Measurements from ENCODE around the gene LRRC49.
"Not testable (repeated sequence)": the region's sequence is repeated elsewhere in the genome, so short reads cannot be mapped to it uniquely, and the experiment has no call there.

Gene LRRC49, protein sequence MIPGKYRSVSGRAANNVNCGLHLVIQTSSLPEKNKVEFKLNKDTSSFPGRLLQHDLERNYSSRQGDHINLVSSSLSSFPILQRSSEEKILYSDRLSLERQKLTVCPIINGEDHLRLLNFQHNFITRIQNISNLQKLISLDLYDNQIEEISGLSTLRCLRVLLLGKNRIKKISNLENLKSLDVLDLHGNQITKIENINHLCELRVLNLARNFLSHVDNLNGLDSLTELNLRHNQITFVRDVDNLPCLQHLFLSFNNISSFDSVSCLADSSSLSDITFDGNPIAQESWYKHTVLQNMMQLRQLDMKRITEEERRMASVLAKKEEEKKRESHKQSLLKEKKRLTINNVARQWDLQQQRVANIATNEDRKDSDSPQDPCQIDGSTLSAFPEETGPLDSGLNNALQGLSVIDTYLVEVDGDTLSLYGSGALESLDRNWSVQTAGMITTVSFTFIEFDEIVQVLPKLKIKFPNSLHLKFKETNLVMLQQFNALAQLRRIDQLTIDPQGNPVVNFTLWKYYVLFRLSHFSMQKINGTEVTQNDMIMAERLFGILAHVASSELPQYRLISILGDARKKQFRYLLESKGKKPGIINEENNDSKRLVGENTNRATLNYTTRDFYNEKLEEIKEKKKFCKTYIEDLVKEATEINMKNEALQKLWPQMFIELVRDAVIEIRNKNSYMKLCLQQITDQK

DNA sequence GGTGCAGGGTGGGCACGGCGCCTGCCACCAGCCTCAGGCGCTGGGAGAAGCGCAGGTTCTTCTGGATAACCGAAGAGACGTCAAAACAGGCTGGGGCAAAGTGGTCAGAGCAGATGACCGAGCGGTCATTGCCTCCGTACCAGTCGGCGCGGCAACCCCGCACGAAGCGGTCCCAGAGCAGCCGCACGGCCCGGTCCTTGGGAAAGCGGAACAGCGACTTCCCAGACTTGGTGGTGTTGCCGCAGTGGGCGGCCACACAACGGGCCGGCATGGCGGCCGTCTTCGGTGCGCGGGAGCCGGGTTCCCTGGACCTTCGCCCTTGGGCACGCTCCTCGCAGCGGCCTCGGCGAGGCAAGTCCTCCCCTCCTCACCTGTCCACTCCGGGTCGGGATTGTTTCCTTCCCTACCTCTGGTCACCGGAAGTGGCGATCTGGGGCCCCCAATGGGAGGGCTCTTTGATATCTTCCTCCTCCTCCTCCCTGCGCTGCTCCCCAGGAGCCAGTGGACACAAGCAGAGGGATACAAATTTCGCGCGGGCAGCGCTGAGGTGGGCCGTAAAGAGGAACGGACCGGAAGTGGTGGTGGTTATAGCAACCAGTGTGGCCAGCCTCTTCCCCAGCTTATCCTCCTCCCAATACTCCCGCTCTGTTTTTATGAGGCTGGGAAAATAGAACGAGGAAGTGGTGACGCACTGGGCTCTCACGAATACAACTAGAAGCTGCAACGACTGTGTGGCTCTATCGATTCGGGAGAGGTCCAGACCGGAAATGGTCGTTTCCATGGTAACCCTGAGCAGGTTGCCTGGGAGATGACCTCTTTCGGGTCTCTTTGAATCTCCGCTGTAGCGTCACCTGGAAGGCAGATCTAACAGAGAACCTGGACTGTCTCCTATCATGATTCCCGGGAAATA, at the start of gene LRRC49, which contains the start of gene THAP10:
Gene LRRC49 (plus strand): TSS at position 825 of the 910 bp plus-strand sequence. CDS start 69 bp downstream, at position 894.
Gene THAP10 (minus strand): TSS at position 432 of the 910 bp plus-strand sequence. CDS start 161 bp downstream, at position 271.
- peak; percentile 90 for DNase-seq (ENCODE audit: low spot score)

DNA sequence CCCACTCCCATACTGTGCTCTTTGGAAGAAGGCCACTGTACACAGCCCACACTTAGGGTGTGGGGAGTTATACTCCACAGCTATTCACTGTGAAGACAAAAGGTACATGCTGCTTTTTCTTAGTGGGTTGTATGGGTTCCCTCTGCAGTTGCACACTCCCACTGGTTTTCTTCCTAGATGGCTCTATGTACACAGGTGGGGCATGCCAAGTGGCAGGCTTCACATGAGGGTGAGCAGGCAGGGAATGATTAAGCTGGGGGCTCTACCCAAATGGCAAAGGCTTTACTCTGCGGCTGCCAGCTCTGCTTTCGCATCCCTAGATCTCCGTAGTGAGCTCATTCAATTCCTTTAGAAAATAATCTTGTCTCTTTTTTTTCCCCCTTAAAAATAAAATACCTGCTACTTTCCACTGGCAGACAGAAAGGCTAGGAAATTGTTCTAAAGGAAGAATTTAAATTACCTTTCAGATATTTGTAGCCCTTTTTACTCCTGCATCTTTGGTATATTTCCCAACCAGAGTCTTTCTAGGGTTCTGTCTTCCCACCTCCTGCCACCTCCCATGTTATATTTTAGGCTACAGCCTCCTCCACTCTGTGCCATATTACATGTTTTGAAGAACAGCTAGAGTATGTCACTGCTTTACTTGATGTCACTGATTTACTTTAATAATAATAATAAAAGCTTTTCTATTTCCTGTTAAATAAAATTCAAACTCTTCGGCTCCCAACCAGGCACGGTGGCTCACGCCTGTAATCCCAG, 46.8 kb upstream of the LRRC49 start:
- DNase-seq (ENCODE audit: low spot score), result no peak

DNA sequence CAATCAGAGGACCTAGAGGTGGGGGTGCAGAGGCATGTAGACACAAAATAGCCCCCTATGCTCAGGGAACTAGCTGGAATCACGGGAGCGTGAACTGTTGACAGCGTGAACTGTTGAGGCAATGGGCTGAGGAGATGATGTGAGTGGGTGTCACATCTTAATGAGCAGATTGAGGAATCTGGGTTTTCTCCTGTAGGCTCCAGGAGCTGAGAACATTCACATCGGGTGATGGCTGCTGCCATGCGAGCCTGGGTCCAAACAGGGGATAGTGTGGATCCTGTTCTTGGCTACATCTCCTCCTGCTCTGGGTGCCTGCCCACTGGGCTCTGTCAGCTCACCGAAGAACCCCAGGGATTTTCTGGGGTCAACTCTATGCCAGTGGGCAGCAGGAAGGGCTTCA, 40.7 kb upstream of the LRRC49 start:
- no peak for DNase-seq (ENCODE audit: low spot score)

DNA sequence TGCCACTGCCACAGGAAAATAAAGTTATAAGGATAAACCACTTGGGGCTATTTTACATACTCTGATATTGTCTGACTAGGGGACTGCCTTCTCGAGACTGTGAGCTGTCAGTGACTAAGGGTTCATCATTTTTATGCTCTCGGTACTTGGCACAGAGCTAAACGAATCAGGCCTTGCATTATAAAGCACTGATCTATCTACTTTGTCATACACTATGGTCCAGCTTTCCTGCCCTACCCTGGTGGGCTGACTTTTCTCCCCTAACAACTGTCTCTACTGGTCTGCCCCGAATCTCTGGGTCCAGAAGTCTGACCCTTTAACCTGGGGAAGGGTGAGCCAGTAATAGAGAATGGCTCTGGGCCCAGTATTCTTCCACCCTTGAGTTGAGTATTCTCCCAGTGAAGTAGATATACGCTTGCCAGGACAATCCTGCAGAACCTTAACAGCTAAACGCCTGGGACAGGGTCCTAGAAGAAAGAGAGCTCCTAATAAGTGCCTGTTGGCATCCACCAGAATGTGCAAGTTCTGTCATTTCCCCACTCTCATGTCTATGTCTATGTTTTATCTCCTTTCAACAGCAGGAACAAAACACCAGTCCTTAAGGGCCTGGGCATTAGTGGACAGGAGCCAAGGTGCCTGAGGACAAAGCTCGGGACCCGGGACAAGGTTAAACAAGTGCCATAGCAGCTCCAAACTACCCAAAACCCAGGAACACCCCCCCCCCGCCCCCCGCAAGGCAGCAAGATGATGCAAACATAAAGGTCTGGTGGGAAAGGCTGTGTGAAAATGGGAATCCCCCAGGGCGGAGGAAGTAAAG, 39.9 kb upstream of the LRRC49 start:
- DNase-seq (ENCODE audit: low spot score), result peak; percentile 80

DNA sequence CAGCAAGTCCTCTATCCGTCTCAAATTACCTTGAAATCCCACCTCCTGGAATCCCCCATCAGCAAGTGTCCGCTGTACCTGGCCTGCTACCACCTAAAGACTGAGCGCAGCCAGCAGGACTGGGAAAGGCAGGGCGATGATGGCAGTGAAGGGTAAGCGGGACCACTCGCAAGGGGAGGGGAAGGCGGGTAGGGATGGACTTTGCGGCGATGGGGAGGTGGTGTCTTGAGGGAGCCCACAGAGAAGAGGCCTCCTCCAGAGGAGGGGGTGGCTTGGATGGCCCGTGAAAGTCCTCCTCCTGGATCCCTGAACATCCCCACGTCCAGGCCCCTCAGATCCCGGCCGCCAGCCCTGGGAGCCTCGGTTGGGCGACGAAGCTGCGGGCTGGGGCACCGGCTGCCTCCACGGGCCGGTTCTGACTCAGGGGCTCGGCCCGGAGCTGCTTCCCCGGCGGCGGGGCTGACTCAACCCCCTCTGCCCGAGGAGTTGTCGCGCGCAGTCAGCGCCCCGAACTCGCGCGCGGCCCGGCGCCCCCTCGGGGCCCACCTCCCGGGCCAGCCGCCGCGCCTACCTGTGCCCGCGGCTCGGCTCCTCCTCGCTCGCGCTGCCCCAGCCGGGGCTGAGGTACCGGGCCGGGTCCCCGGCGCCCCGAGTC, 39.2 kb upstream of the LRRC49 start:
- peak; percentile 80 for DNase-seq (ENCODE audit: low spot score)

DNA sequence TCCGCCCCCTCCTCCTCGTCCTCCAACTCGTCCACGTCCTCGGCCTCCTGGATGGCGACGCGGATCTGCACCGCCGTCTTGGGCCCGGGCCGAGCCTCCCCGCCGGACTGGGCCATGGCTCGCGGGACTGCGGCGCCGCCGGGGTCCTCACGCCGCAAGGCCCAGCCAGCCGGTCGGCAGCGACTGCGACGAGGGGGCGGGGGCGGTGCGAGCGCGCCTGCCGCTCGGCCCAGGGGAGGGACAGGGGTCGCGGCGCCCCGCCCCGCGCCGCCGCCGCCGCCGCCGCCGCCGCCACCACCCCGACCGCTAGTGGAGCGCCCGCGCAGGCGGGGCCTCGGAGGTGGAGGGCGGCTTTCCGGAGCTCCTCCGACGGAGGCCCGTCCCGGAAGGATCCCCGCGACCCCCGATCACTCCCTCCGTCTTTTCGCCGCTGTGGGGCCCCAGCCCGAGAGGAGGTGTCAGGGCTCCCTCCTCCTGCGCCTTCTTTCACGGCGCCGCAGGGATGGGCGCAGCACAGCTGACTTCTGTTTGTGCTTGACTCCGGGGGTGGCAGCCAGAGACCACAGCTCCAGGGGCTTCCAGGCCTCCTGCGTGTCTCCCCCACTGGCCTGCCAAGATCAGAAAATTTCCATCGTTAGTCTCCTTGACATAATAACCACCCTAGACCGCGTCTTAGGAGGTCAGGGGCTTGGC, 38.5 kb upstream of the LRRC49 start, which contains the start of gene LARP6:
Gene LARP6 (minus strand): TSS at position 185 of the 693 bp plus-strand sequence. CDS start 69 bp downstream, at position 116.
- DNase-seq (ENCODE audit: low spot score), result peak; percentile 76

DNA sequence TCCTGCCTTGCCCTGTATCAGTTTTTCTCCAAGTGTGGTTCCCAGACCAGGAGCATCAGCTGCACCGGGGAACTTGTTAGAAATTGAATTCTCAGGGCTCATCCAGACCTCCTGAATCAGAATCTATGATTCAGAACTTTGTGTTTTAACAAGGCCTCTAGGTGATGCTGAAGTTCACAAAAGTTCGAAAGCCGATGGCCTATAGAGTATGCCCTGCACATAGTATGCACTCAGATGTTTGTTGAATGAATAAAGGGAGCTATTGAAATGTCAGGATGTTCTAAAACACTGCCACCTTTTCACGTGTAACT, 38.0 kb upstream of the LRRC49 start:
- peak; percentile 44 for DNase-seq (ENCODE audit: low spot score)

DNA sequence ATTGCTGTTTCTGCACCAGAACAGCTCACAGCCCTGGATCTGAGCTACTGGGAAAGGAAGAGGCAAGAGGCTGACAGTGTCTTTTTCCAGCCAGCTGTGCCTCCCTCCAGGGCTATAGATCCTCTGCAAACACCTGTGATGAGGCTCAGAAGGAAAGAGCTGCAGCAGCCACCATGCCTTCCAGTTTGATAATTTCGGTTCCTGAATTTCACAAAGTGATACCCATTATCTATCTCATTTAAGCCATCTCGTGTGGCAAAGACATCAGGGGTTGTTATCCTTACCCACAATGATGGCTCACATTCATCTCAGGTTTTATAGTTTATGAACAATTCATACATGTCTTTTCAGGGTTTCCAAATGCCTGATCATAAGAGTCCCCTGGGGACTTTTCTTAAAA, 36.9 kb upstream of the LRRC49 start:
- no peak for DNase-seq (ENCODE audit: low spot score)

DNA sequence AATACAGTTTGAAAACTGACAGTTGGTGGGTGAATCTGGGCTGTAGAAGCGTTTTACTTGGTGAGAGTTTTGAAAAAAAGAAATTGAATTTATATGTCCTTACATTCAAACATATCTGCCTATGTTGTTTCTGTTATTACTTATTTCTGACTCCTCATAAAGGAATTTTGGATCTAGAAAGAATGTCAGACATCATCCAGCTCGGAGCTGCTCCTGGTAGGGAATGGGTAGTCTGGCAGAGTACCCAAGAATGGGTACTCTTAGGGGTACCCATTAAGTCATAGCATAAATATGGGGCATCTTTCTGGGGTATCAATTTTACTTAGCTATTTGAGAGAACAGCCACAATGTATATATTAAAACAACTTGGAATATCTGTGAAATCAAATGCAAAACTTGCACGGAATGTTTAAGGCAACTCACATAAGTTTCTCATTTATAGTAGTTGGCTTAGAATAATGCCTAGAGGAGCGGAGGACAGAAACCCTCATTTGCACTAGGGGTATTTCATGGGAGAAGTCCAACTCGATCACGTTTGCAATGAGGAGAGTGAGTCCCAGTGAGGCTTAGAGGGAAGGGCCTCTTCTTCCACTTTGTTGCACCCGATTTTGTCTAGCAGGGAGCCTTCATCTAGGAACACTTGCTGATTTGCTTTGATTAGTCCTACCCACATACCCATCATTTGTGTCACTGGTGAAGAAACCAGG, 36.3 kb upstream of the LRRC49 start:
- DNase-seq (ENCODE audit: low spot score), result peak; percentile 52

DNA sequence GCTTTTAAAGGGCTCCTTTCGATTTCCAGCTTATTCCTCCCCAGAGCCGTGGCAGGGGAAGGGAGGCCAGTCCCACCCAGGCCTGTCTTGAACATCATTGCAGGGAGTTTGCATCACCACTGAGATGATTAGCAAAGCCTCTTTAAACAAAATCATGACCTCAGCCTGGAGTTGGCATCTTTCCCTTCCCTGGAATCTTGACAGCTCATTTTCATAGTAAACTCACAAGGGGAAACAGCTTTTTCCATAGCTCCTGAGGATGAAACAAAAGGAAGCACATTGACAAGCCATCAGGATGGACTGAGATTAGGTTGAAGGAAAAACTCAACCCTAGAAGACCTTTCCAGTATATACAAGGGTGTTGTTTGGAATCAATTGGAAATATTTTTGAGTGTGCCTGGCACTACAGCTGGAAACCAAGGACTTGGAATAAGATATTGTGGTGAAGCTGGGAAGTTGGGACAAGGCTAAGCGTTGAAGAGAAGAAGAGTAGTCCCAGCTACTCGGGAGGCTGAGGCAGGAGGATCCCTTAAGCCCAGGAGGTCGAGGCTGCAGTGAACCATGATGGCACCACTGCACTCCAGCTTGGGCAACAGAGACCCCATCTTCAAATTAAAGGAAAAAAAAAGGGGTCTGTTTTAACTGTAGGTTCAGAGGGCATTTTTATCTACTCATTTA, 35.6 kb upstream of the LRRC49 start:
- DNase-seq (ENCODE audit: low spot score), result peak; percentile 91

DNA sequence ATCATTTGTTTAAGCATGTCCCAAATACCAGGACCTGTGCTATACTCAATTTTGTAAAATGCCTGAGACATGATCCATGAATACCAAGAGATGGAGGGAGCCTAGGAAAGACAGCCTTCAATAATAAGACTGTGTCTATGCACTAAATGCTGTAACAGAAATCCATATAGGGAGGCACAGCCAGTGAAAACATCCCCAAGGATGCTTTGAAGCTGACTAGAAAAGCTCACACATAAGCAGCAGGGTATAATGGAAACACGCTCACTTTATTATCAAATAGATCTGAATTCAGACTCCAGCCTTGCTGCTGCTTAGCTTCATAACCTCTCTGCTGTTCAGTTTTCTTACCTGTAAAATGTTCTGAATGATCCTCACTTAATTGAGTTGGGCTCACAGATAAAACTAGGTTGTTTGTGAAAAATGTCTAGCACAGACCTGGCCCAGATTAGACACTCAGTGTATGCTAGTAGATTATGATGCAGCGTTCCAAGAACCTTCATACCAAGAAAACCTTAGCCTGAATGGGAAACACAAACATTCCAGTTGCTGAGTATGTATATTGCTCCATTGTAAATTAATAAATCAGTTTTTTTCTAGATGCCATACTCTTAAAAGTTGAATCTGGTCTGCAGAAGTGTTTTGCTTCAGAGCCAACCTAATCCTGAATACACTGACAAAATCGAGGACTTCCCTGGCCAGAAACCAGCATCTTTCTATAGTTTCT, 34.9 kb upstream of the LRRC49 start:
- no peak for DNase-seq (ENCODE audit: low spot score)

DNA sequence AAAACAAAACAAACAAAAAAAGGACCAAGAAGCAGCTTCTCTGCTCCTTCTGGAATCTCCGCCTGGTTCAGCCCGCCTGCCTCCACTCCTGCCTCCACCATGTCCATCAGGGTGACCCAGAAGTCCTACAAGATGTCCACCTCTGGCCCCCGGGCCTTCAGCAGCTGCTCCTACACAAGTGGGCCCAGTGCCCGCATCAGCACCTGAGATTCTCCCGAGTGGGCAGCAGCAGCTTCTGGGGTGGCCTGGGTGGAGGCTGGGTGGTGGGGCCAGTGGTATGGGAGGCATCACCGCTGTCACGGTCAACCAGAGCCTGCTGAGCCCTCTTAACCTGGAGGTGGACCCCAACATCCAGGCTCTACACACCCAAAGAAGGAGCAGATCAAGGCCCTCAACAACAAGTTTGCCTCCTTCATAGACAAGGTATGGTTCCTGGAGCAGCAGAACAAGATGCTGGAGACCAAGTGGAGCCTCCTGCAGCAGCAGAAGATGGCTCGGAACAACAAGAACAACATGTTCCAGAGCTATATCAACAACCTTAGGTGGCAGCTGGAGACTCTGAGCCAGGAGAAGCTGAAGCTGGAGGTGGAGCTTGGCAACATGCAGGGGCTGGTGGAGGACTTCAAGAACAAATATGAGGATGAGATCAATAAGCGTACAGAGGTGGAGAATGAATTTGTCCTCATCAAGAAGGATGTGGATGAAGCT, 33.9 kb upstream of the LRRC49 start:
- not testable (repeated sequence) for DNase-seq (ENCODE audit: low spot score)

DNA sequence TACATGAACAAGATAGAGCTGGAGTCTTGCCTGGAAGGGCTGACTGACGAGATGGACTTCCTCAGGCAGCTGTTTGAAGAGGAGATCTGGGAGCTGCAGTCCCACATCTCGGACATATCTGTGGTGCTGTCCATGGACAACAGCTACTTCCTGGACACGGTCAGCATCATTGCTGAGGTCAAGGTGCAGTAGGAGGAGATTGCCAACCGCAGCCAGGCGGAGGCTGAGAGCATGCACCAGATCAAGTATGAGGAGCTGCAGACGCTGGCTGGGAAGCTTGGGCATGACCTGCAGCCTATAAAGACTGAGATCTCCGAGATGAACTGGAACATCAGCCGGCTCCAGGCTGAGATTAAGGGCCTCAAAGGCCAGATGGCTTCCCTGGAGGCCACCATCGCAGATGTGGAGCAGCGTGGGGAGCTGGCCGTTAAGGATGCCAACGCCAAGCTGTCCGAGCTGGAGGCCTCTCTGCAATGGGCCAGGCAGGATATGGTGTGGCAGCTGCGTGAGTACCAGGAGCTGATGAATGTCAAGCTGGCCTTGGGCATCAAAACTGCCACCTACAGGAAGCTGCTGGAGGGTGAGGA, 33.2 kb upstream of the LRRC49 start:
- no peak for DNase-seq (ENCODE audit: low spot score)

DNA sequence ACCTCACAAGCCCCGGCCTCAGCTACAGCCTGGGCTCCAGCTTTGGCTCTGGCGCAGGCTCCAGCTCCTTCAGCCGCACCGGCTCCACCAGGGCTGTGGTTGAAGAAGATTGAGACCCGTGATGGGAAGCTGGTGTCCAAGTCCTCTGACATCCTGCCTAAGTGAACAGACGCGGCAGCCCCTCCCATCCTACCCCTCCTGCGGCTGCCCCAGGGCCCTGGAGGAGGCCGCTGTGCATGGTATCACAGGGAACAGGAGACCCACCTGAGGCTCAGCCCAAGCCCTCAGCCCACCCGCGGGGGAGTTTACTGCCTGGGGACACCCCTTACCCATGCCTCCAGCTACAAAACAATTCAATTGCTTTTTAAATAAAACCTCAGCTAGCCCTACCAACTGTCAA, 32.6 kb upstream of the LRRC49 start:
- DNase-seq (ENCODE audit: low spot score), result no peak

DNA sequence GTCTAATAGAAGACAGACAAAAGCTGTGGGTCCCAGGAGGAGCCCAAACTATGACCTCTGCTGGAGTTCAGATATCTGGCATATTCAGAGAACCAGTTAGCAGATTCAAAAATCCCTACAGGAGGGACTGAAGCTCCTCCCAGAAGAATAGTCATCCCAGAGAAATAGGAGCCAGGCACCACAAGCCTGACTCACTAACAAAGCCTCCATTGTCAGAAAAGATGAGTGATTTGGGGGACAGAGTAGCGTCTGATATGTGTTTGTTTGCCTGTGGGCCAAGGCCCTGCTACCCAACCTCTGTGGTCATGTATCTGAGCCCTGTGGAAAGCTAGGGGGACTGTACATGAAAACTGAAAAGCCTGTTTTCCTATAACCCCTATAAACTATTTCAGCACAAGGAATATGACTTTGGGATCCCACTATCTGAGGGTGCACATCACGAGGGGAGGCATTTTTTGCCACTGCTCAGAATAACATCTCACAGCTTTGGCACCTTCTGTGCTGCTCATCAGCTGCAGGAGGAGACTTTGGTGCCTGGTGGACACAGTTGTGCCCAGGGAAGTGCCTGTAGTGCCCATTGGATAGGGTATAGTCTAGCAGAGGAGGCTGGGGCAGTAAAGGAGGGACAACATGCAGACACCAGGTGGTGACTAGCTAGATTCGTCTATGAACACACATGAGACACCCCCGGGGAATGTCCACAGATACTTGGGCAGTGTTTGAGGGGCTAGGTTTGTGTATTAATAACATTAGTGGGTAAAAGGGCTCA, 29.0 kb upstream of the LRRC49 start:
- DNase-seq (ENCODE audit: low spot score), result peak; percentile 80
